GM23338 (cell line): ENCODE results near the gene AKR1C1. TPM values are rescaled to one million over a fixed set of nuclear protein-coding genes. Genes with fewer than 3 reads are reported as not detected.
"Not testable (repeated sequence)": the region's sequence is repeated elsewhere in the genome, so short reads cannot be mapped to it uniquely, and the experiment has no call there.

ENCODE experiments used
- ATAC-seq: fragments of 200-7000 bp; cut with Tn5 transposase; 3 replicates; pipeline ENCODE4 v1.9.1; 2020
- DNase-seq: peaks from one replicate; pipeline ENCODE4 v3.0.0-alpha.2; 2015; ENCODE audit warnings: low spot score
- H2AFZ ChIP-seq: fragments of 200-600 bp; sonication (generic); 2 replicates; pipeline ENCODE4 v1.8.0; 2016; ENCODE audit warnings: antibody characterized with exemption, mild to moderate bottlenecking, moderate library complexity
- H3F3A ChIP-seq: fragments of 200-600 bp; sonication (generic); replicated peaks from 2 replicates; pipeline ENCODE4 v1.8.0; 2017; ENCODE audit warnings: antibody characterized with exemption, mixed run types, low read depth
- H3K27ac ChIP-seq: fragments of 200-600 bp; sonication (generic); 2 replicates; pipeline ENCODE4 v1.6.1; 2016; ENCODE audit warnings: low read depth
- H3K27me3 ChIP-seq: fragments of 200-600 bp; sonication (generic); 2 replicates; pipeline ENCODE4 v1.8.0; 2016; ENCODE audit warnings: mild to moderate bottlenecking, mixed run types, moderate library complexity; ENCODE audit not compliant: insufficient read depth
- H3K36me3 ChIP-seq: fragments of 200-600 bp; sonication (generic); 2 replicates; pipeline ENCODE4 v1.8.0; 2016; ENCODE audit warnings: mild to moderate bottlenecking; ENCODE audit not compliant: insufficient read depth
- H3K4me1 ChIP-seq: fragments of 200-600 bp; sonication (generic); 2 replicates; pipeline ENCODE4 v1.8.0; 2016; ENCODE audit warnings: mild to moderate bottlenecking, moderate library complexity; ENCODE audit not compliant: insufficient read depth
- H3K4me2 ChIP-seq: fragments of 200-600 bp; sonication (generic); 2 replicates; pipeline ENCODE4 v1.7.1; 2017; ENCODE audit warnings: mixed run types
- H3K4me3 ChIP-seq: fragments of 200-600 bp; sonication (generic); 2 replicates; pipeline ENCODE4 v1.6.1; 2016; ENCODE audit warnings: mixed run types
- H3K79me2 ChIP-seq: fragments of 200-600 bp; sonication (generic); replicated peaks from 2 replicates; pipeline ENCODE4 v1.8.0; 2017; ENCODE audit warnings: mild to moderate bottlenecking; ENCODE audit not compliant: insufficient read depth
- H3K9me2 ChIP-seq: fragments of 200-600 bp; sonication (generic); 2 replicates; pipeline ENCODE4 v1.8.0; 2017; ENCODE audit not compliant: insufficient read depth
- H4K20me1 ChIP-seq: fragments of 200-600 bp; sonication (generic); replicated peaks from 2 replicates; pipeline ENCODE4 v1.8.0; 2017; ENCODE audit warnings: mild to moderate bottlenecking; ENCODE audit not compliant: insufficient read depth
- H3K27ac Mint-ChIP-seq: 2 replicates; pipeline ENCODE4 v1.8.0; 2020; ENCODE audit warnings: inconsistent platforms, mild to moderate bottlenecking, moderate library complexity, mixed read lengths
- H3K27me3 Mint-ChIP-seq: 3 replicates; pipeline ENCODE4 v1.8.0; 2022; ENCODE audit warnings: low read depth, mild to moderate bottlenecking, moderate library complexity, mixed read lengths, inconsistent platforms; ENCODE audit not compliant: insufficient read depth, poor library complexity
- H3K36me3 Mint-ChIP-seq: 3 replicates; pipeline ENCODE4 v1.8.0; 2021; ENCODE audit warnings: low read depth, mild to moderate bottlenecking, inconsistent platforms, moderate library complexity, mixed read lengths
- H3K4me1 Mint-ChIP-seq: 3 replicates; pipeline ENCODE4 v1.8.0; 2020; ENCODE audit warnings: mild to moderate bottlenecking, inconsistent platforms, mixed read lengths
- H3K4me3 Mint-ChIP-seq: 3 replicates; pipeline ENCODE4 v1.8.0; 2021; ENCODE audit warnings: moderate library complexity, mild to moderate bottlenecking, inconsistent platforms, mixed read lengths
- H3K9me3 Mint-ChIP-seq: 3 replicates; pipeline ENCODE4 v1.8.0; 2020; ENCODE audit warnings: moderate library complexity, mild to moderate bottlenecking, inconsistent platforms, mixed read lengths
- CREB1 ChIP-seq: fragments of 250-450 bp; sonication (Bioruptor Pico); IDR thresholded peaks from 2 replicates; pipeline ENCODE4 v1.5.0; 2020; ENCODE audit warnings: low read depth, mild to moderate bottlenecking, moderate library complexity
- ETS1 ChIP-seq: IDR thresholded peaks from 2 replicates; pipeline ENCODE4 v1.6.1; 2016; ENCODE audit warnings: antibody characterized with exemption
- EZH2 ChIP-seq: fragments of 200-600 bp; sonication (generic); IDR thresholded peaks from one replicate; pipeline ENCODE4 v1.8.0; 2017; ENCODE audit warnings: antibody characterized with exemption, mild to moderate bottlenecking, low read depth; ENCODE audit not compliant: unreplicated experiment
- EZH2phosphoT487 ChIP-seq: fragments of 200-600 bp; sonication (generic); IDR thresholded peaks from one replicate; pipeline ENCODE4 v1.8.1; 2018; ENCODE audit warnings: antibody characterized with exemption; ENCODE audit not compliant: unreplicated experiment
- JUNB ChIP-seq: IDR thresholded peaks from one replicate; pipeline ENCODE4 v1.6.1; 2016; ENCODE audit warnings: antibody characterized with exemption; ENCODE audit not compliant: unreplicated experiment
- POLR2AphosphoS5 ChIP-seq: IDR thresholded peaks from 2 replicates; pipeline ENCODE4 v1.6.1; 2016; ENCODE audit warnings: antibody characterized with exemption, low read depth
- REST ChIP-seq: IDR thresholded peaks from one replicate; pipeline ENCODE4 v1.6.1; 2018; ENCODE audit warnings: antibody characterized with exemption; ENCODE audit not compliant: unreplicated experiment
- STAT1 ChIP-seq: IDR thresholded peaks from one replicate; pipeline ENCODE4 v1.6.1; 2016; ENCODE audit warnings: antibody characterized with exemption; ENCODE audit not compliant: unreplicated experiment
- ZNF114 ChIP-seq: fragments of 250-450 bp; sonication (Bioruptor Pico); IDR thresholded peaks from 2 replicates; pipeline ENCODE4 v1.5.0; 2020; ENCODE audit warnings: mild to moderate bottlenecking, moderate library complexity
- ZNF331 ChIP-seq: fragments of 250-450 bp; sonication (Bioruptor Pico); IDR thresholded peaks from 2 replicates; pipeline ENCODE4 v1.5.0; 2020; ENCODE audit warnings: low read depth, mild to moderate bottlenecking, moderate library complexity
- ZNF462 ChIP-seq: fragments of 250-450 bp; sonication (Bioruptor Pico); IDR thresholded peaks from 2 replicates; pipeline ENCODE4 v1.5.0; 2020; ENCODE audit warnings: mild to moderate bottlenecking, moderate library complexity
- polyA plus RNA-seq: library from polyadenylated mRNA; unstranded; fragments of >200 nt; fragmentation: Nextera tagmentation; extraction: Ambion mirVana; gene quantifications from 2 replicates; pipeline ENCODE4 v1.2.1, GENCODE V29; 2016
- total RNA-seq: library from RNA; depleted of rRNA; stranded (reverse); fragments of >200 nt; shearing (Covaris generic); gene quantifications from 2 replicates; pipeline ENCODE4 v1.2.3, GENCODE V29; 2014

Gene AKR1C1
- total and polyA plus RNA-seq, 2 experiments from 2014 or later: 2.6 to 5.1 TPM

DNA sequence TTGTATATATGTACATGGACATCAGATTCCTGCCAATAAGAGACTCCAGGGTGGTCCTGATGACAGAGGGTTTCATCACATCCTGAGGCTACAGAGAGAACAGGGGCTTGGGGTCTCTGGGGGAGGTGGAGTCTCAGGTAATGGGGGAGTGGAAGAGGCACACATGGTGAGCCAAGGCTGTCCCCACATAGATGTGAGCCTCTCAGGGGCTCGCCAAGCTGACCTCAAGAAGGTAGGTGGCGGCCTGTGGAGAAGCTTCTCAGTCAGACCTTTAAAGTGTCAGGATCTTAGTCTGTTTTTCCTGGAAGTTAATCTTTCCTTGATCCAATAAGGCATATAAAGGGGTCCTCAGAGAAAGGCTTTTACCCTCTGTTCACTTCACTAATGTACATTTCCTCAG is 22.3 kb upstream of the AKR1C1 start:
- H3K27ac Mint-ChIP-seq, H3K4me2 ChIP-seq, H3K27me3 Mint-ChIP-seq, H3K36me3 ChIP-seq, H3K4me3 ChIP-seq, DNase-seq, H3F3A ChIP-seq, H3K27me3 ChIP-seq, H3K27ac ChIP-seq, H3K36me3 Mint-ChIP-seq, H2AFZ ChIP-seq, H3K9me3 Mint-ChIP-seq, ATAC-seq, H4K20me1 ChIP-seq, H3K4me3 Mint-ChIP-seq, H3K79me2 ChIP-seq: not testable (repeated sequence)
- H3K4me1 Mint-ChIP-seq: peaks cover 27% of the 10 kb centered on the region
- Histone ChIP-seq H3K9me2 (peaks cover 11% of the 10 kb centered on the region), H3K4me1 (peaks cover 22% of the 10 kb centered on the region)

DNA sequence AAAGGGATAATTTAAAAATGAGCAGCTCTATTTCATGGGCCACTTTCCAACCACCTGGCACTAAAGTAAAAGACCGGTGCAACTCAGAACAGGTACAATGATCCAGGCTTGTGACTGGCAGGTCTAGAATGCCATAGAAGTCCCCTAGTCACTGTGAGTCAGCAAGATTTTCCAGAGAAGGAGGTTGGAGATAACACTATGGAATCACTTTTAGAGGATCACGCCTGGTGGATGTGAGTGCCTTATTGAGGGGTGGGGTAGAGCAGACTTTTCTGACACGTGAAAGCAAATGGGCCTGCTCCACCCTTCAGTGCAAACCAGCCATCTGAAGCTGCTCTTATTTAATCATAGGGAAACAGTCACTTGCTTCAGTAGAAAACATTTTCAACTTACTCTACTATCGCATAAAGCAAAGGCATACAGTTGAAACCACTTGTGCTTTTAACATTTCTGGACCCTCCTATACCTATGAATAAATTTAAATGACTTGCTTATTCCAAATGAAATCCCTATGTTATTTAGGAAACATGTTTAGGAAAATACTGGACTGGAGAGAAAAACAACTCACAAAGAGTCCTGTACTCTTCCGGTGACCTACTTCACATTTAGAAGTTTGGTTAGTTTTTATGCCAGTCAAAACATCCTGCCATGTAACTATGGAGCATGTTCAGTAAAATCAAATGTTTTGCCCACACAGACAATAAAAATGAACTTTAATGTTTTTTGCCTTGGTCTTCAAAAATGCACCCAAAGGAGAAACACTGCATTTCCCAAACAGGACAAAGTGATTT is 21.5 kb upstream of the AKR1C1 start:
- Mint-ChIP-seq H3K27ac (peak overlapping the region; percentile 87), H3K4me1 (peaks cover 35% of the 10 kb centered on the region), H3K36me3 (peaks cover under 1% of the 10 kb centered on the region; the same call in 2 of the 3 replicates), H3K9me3 (peaks cover 7% of the 10 kb centered on the region), H3K27me3 (peaks cover 3% of the 10 kb centered on the region), H3K4me3 (no peak overlapping the region)
- no peak for TF ChIP-seq ETS1
- TF ChIP-seq ZNF114 (CRISPR knock-in tag): no peak
- no peak for TF ChIP-seq STAT1
- no peak for TF ChIP-seq EZH2
- no peak for TF ChIP-seq ZNF462 (CRISPR knock-in tag)
- no peak for TF ChIP-seq EZH2phosphoT487
- TF ChIP-seq ZNF331 (CRISPR knock-in tag): no peak
- no peak for TF ChIP-seq JUNB
- no peak for TF ChIP-seq REST
- no peak for TF ChIP-seq POLR2AphosphoS5
- no peak for TF ChIP-seq CREB1 (CRISPR knock-in tag)
- Histone ChIP-seq H2AFZ (no peak overlapping the region), H3K36me3 (no peaks in the 10 kb centered on the region), H3F3A (0 out of 2 replicates have a peak, but pooled peaks cover 2% of the 10 kb centered on the region), H3K27me3 (no peaks in the 10 kb centered on the region), H3K9me2 (peaks cover 16% of the 10 kb centered on the region), H3K4me3 (no peak overlapping the region), H3K79me2 (no peaks in the 10 kb centered on the region), H3K4me1 (peaks cover 28% of the 10 kb centered on the region), H3K27ac (no peak overlapping the region), H3K4me2 (no peak overlapping the region), H4K20me1 (no peaks in the 10 kb centered on the region)
- DNase-seq (no peak), ATAC-seq (no peak)
